ENCODE data around the gene PACS1. TPM values are rescaled to one million over a fixed set of nuclear protein-coding genes. Genes with fewer than 3 reads are reported as not detected.

PACS1 gene
- total RNA-seq, 1 experiment from 2014 or later, result 41.1 TPM

GRCh38 chr11:66072518-66072917 is 2.4 kb downstream of the PACS1 start:
- TSS peak; percentile 29 for BruUV-seq (replicated peaks)
- Histone ChIP-seq H3K9me3 (ENCODE audit: control insufficient read depth in 1 of 2, insufficient read depth in 1 of 2, low read depth in 1 of 2, low read length in 2 of 2) (no peaks in the 10 kb centered on the region), H3K27me3 (ENCODE audit: insufficient read depth, low read length) (no peaks in the 10 kb centered on the region), H3K79me2 (ENCODE audit: insufficient read depth, low read length) (peaks cover 33% of the 10 kb centered on the region), H4K20me1 (ENCODE audit: insufficient read depth) (no peaks in the 10 kb centered on the region), H3K9me2 (ENCODE audit: insufficient read depth) (no peaks in the 10 kb centered on the region), H3K27ac (ENCODE audit: low read depth, low read length) (no peak overlapping the region), H3K4me3 (replicated peaks in 1 of 2; ENCODE audit: low read depth in 1 of 2, low read length in 2 of 2) (no peak overlapping the region), H3K4me1 (ENCODE audit: control insufficient read depth in 1 of 2, insufficient read depth in 2 of 2, low read length in 2 of 2) (peaks cover 10 to 33% of the 10 kb centered on the region in 2 experiments), H3K36me3 (ENCODE audit: control insufficient read depth in 1 of 2, insufficient read depth in 2 of 2, low read length in 2 of 2) (peaks cover 4 to 15% of the 10 kb centered on the region in 2 experiments; a peak in 2 of 4 replicates), H2AFZ (ENCODE audit: low read depth, low read length, poor library complexity, severe bottlenecking) (no peak overlapping the region), H3K4me2 (ENCODE audit: low read length) (no peak overlapping the region), H3K9ac (ENCODE audit: low read length) (no peak overlapping the region)
- no peak for ATAC-seq
- intact Hi-C loops (cut with micrococcal nuclease), result no loop called here
- CTCF ChIA-PET, result no interaction called here
- DNase-seq (ENCODE audit: low read depth, low spot score), result no peak
- POLR2A ChIA-PET, result no interaction called here
- RAD21 ChIA-PET (ENCODE audit: low non-redundant PET in 1 of 2, low total read pairs in 2 of 2, uncharacterized antibody in 2 of 2, unreplicated experiment in 2 of 2), result no interaction called here
- TF ChIP-seq EZH2 (IDR thresholded peaks at IDR 0.05), result no peak
- no peak for TF ChIP-seq POLR2A (IDR thresholded peaks at IDR 0.05; ENCODE audit: borderline replicate concordance, extremely low read depth, insufficient read depth, insufficient read length)
- TF ChIP-seq MAX (IDR thresholded peaks at IDR 0.05), result no peak
- TF ChIP-seq RAD21 (IDR thresholded peaks at IDR 0.05; ENCODE audit: low read depth), result no peak
- TF ChIP-seq YY1 (IDR thresholded peaks at IDR 0.05; ENCODE audit: extremely low read depth, insufficient replicate concordance, low read depth, low read length), result no peak
- TF ChIP-seq, protein P1, sequence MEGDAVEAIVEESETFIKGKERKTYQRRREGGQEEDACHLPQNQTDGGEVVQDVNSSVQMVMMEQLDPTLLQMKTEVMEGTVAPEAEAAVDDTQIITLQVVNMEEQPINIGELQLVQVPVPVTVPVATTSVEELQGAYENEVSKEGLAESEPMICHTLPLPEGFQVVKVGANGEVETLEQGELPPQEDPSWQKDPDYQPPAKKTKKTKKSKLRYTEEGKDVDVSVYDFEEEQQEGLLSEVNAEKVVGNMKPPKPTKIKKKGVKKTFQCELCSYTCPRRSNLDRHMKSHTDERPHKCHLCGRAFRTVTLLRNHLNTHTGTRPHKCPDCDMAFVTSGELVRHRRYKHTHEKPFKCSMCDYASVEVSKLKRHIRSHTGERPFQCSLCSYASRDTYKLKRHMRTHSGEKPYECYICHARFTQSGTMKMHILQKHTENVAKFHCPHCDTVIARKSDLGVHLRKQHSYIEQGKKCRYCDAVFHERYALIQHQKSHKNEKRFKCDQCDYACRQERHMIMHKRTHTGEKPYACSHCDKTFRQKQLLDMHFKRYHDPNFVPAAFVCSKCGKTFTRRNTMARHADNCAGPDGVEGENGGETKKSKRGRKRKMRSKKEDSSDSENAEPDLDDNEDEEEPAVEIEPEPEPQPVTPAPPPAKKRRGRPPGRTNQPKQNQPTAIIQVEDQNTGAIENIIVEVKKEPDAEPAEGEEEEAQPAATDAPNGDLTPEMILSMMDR (IDR thresholded peaks at IDR 0.05 in 2 of 3, conservative IDR thresholded peaks at IDR 0.05 in 1 of 3; ENCODE audit: borderline replicate concordance in 1 of 3, insufficient read depth in 1 of 3, low read depth in 2 of 3, low read length in 2 of 3), result no peak
- no peak for TF ChIP-seq SP1 (IDR thresholded peaks at IDR 0.05; ENCODE audit: low read depth)
- no peak for TF ChIP-seq SRF (IDR thresholded peaks at IDR 0.05; ENCODE audit: low read depth)
- TF ChIP-seq ELF1 (IDR thresholded peaks at IDR 0.05; ENCODE audit: borderline replicate concordance, low read depth), result no peak
- TF ChIP-seq, protein P2, sequence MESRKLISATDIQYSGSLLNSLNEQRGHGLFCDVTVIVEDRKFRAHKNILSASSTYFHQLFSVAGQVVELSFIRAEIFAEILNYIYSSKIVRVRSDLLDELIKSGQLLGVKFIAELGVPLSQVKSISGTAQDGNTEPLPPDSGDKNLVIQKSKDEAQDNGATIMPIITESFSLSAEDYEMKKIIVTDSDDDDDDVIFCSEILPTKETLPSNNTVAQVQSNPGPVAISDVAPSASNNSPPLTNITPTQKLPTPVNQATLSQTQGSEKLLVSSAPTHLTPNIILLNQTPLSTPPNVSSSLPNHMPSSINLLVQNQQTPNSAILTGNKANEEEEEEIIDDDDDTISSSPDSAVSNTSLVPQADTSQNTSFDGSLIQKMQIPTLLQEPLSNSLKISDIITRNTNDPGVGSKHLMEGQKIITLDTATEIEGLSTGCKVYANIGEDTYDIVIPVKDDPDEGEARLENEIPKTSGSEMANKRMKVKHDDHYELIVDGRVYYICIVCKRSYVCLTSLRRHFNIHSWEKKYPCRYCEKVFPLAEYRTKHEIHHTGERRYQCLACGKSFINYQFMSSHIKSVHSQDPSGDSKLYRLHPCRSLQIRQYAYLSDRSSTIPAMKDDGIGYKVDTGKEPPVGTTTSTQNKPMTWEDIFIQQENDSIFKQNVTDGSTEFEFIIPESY (IDR thresholded peaks at IDR 0.05; ENCODE audit: extremely low read depth, insufficient replicate concordance, low read length), result no peak
- no peak for TF ChIP-seq TCF7L2 (IDR thresholded peaks at IDR 0.05; ENCODE audit: borderline replicate concordance, extremely low read depth, insufficient read depth, insufficient read length)
- TF ChIP-seq, protein P3, sequence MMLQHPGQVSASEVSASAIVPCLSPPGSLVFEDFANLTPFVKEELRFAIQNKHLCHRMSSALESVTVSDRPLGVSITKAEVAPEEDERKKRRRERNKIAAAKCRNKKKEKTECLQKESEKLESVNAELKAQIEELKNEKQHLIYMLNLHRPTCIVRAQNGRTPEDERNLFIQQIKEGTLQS (IDR thresholded peaks at IDR 0.05), result no peak
- no peak for TF ChIP-seq CBX3 (IDR thresholded peaks at IDR 0.05; ENCODE audit: low read depth)
- no peak for TF ChIP-seq EZH2phosphoT487 (IDR thresholded peaks at IDR 0.05; ENCODE audit: borderline replicate concordance)

All from HCT116 (cell line).